ENCODE measurements around the gene GCGR.

DNA sequence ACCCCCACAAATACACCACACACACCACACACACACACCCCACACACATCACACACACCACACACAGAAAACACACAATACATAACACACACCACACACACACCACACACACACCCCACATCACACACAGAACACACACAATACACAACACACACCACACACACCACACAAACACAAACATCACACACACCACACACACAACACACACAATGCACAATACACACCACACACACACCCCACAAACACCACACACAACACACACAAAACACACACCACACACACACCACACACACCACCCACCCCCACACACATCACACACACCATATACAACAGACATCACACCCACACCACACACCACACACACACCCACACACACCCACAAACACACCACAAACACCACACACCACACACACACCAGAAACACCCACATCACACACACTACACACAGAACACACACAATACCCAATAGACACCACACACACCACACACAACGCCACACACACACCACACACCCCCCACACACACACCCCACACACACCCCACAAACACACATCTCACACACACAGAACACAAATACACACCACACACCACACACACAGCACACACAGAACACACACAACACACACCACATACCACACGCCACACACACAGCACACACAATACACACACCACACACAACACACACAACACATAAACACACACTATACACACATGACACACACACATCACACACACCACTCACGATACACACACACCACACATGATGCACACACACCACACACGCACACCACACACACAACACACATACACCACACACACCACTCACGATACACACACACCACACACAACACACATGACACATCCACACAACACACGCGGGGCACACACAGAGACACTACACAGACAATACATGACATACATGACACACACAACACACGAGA lies 11.0 kb upstream of the GCGR start:
- no peak for TF ChIP-seq TCF12 (IDR thresholded peaks at IDR 0.05; ENCODE audit: low read depth, low read length)
- TF ChIP-seq, protein P1, sequence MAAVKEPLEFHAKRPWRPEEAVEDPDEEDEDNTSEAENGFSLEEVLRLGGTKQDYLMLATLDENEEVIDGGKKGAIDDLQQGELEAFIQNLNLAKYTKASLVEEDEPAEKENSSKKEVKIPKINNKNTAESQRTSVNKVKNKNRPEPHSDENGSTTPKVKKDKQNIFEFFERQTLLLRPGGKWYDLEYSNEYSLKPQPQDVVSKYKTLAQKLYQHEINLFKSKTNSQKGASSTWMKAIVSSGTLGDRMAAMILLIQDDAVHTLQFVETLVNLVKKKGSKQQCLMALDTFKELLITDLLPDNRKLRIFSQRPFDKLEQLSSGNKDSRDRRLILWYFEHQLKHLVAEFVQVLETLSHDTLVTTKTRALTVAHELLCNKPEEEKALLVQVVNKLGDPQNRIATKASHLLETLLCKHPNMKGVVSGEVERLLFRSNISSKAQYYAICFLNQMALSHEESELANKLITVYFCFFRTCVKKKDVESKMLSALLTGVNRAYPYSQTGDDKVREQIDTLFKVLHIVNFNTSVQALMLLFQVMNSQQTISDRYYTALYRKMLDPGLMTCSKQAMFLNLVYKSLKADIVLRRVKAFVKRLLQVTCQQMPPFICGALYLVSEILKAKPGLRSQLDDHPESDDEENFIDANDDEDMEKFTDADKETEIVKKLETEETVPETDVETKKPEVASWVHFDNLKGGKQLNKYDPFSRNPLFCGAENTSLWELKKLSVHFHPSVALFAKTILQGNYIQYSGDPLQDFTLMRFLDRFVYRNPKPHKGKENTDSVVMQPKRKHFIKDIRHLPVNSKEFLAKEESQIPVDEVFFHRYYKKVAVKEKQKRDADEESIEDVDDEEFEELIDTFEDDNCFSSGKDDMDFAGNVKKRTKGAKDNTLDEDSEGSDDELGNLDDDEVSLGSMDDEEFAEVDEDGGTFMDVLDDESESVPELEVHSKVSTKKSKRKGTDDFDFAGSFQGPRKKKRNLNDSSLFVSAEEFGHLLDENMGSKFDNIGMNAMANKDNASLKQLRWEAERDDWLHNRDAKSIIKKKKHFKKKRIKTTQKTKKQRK (IDR thresholded peaks at IDR 0.05; ENCODE audit: low read depth, low read length) = no peak
- no peak for TF ChIP-seq NR2C2 (IDR thresholded peaks at IDR 0.05; ENCODE audit: borderline replicate concordance, control insufficient read depth, insufficient read length, low read depth)
- no peak for TF ChIP-seq POLR2A (IDR thresholded peaks at IDR 0.05; ENCODE audit: low read depth, low read length)
- TF ChIP-seq, protein P2, sequence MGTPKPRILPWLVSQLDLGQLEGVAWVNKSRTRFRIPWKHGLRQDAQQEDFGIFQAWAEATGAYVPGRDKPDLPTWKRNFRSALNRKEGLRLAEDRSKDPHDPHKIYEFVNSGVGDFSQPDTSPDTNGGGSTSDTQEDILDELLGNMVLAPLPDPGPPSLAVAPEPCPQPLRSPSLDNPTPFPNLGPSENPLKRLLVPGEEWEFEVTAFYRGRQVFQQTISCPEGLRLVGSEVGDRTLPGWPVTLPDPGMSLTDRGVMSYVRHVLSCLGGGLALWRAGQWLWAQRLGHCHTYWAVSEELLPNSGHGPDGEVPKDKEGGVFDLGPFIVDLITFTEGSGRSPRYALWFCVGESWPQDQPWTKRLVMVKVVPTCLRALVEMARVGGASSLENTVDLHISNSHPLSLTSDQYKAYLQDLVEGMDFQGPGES (IDR thresholded peaks at IDR 0.05) = no peak
- no peak for TF ChIP-seq SIN3A (IDR thresholded peaks at IDR 0.05; ENCODE audit: low read depth, low read length)
- TF ChIP-seq, protein P3, sequence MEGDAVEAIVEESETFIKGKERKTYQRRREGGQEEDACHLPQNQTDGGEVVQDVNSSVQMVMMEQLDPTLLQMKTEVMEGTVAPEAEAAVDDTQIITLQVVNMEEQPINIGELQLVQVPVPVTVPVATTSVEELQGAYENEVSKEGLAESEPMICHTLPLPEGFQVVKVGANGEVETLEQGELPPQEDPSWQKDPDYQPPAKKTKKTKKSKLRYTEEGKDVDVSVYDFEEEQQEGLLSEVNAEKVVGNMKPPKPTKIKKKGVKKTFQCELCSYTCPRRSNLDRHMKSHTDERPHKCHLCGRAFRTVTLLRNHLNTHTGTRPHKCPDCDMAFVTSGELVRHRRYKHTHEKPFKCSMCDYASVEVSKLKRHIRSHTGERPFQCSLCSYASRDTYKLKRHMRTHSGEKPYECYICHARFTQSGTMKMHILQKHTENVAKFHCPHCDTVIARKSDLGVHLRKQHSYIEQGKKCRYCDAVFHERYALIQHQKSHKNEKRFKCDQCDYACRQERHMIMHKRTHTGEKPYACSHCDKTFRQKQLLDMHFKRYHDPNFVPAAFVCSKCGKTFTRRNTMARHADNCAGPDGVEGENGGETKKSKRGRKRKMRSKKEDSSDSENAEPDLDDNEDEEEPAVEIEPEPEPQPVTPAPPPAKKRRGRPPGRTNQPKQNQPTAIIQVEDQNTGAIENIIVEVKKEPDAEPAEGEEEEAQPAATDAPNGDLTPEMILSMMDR (IDR thresholded peaks at IDR 0.05 in 2 of 3, conservative IDR thresholded peaks at IDR 0.05 in 1 of 3; ENCODE audit: control insufficient read depth in 2 of 3, extremely low read depth in 1 of 3, insufficient read depth in 1 of 3, low read depth in 3 of 3, low read length in 3 of 3) = no peak
